Measurements from ENCODE around the gene PHEX. TPM values are rescaled to one million over a fixed set of nuclear protein-coding genes. Genes with fewer than 3 reads are reported as not detected.

PHEX gene
- total RNA-seq, 1 experiment from 2014 or later: 0.16 TPM

DNA sequence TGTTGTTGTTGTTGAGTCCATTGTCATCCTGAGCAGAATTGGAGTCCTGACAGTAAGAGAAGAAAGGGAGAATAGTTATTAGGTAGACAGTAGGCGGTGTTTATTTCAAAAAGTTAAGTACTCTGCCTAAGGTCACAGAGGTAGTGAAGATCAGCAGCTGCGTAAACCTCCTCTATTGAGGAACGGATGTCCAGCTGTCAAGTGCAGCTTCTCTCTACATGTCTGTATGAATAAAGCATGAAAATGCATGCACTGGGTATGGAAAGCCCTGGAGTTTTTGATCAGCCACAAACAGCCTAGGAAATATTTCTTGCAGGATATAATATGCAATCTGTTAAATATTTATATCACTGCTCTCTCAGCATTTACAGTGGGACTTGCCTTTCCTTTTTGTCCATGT is 131.2 kb downstream of the PHEX start:
- no peak for DNase-seq (ENCODE audit: low read depth in 1 of 2, low spot score in 2 of 2)
- Histone ChIP-seq H3K4me1 (replicated peaks) (no peaks in the 10 kb centered on the region), H3K27me3 (replicated peaks) (no peaks in the 10 kb centered on the region), H3K27ac (no peak overlapping the region), H3K36me3 (no peaks in the 10 kb centered on the region), H3K9me3 (replicated peaks) (no peaks in the 10 kb centered on the region), H3K4me3 (no peak overlapping the region)

DNA sequence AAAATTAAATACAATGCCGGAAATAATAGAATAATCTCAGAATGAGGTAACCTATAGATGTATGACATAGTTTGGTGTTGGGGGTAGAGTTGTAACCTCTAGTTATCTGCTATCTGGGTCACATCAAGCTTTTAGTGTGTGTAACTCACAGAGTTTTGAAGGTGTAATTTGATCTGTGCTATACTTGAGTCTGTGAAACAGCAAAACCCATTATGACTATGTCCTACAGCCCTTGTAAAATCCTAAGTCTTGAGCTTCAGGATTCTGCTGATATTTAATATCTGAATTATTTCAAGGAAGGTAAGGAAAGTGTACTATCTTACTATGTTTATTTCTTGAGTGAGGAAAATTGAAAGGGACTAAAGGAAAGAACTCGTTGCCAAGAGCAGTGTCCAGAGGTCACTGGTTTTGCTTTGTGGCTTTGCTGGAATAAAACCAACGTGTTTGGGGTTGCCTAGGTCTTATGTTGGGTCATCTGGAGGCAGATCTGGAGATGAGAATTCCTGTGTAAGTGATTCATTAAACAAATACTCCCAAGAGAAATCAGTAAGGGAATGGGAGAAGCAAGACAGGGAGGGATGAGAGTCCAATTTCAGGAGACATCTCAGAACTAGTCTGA is 132.8 kb downstream of the PHEX start:
- Histone ChIP-seq H3K4me1 (replicated peaks) (no peaks in the 10 kb centered on the region), H3K4me3 (no peak overlapping the region), H3K27ac (no peak overlapping the region), H3K36me3 (no peaks in the 10 kb centered on the region), H3K9me3 (replicated peaks) (no peaks in the 10 kb centered on the region), H3K27me3 (replicated peaks) (no peaks in the 10 kb centered on the region)
- DNase-seq (ENCODE audit: low read depth in 1 of 2, low spot score in 2 of 2): no peak

DNA sequence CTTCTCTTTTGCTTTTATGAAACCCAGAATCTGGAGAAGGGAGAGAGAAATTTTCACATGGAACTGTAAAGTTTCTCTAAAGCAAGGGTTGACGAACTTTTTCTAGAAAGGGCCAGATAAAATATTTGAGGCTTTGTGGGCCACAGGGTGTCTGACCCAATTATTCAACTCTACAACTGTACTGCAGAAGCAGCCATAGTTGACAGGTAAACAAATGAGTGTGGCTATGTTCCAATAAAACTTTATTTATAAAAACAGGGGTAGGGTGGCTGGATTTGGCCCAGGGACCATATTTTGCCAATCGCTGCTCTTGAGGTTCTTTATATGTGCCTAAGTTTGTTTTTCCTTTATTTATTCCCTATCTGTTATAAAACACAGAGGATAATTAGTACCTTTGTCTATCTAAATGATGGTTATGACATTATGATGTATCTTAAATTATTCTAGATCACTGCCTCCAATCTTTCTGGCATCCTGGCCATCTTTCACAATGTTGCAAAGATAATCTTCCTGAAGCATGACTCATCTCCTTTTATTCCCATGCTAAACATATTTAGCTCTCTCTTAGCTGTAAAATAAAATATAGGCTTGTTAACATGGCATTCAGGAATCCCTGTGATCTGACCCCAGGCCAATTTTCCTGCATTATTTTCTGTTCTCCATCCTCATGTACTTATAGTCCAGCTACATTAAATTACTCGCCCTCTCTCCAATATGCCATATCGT is 133.8 kb downstream of the PHEX start:
- DNase-seq (ENCODE audit: low read depth in 1 of 2, low spot score in 2 of 2): no peak
- no peaks in the 10 kb centered on the region for H3K27me3 ChIP-seq (replicated peaks)
- H3K36me3 ChIP-seq: no peaks in the 10 kb centered on the region
- no peaks in the 10 kb centered on the region for H3K9me3 ChIP-seq (replicated peaks)
- H3K27ac ChIP-seq: no peak overlapping the region
- H3K4me3 ChIP-seq: no peak overlapping the region
- no peaks in the 10 kb centered on the region for H3K4me1 ChIP-seq (replicated peaks)

DNA sequence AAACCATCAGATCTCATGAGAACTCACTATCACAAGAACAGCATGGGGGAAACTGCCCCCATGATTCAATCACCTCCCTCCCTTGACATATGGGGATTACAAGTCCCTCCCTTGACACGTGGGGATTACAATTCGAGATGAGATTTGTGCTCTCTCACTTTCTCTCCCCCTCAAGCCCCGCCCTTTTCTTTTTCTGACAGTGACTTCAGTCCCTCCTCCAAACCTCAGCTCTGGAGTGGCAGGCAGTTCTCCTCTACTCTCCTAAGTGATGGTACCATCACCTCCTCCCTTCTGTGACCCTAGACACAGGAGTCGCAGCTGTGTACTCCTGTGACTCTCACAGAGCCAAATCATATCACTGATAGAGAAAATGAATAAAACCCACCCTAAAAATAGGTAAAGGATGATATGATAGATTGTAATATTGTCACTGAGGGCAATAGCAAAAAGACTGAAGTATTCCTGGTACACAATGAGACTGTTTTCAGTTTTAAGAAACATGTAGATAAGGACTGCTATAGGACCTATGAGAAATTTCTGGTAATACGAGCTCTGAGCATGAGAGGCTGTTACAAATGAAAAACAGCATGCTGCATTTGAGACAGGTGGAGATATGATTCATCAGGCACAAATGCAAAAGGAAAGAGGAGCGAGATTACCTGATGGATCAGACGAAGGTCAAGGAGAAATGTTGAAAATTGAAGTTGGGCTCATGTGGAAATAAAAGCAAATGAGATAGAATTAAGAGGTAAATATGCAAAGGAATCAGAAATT is 139.3 kb downstream of the PHEX start:
- Histone ChIP-seq H3K36me3 (no peaks in the 10 kb centered on the region), H3K4me3 (no peak overlapping the region), H3K9me3 (replicated peaks) (no peaks in the 10 kb centered on the region), H3K27ac (no peak overlapping the region), H3K27me3 (replicated peaks) (no peaks in the 10 kb centered on the region), H3K4me1 (replicated peaks) (no peaks in the 10 kb centered on the region)
- no peak for DNase-seq (ENCODE audit: low read depth in 1 of 2, low spot score in 2 of 2)

DNA sequence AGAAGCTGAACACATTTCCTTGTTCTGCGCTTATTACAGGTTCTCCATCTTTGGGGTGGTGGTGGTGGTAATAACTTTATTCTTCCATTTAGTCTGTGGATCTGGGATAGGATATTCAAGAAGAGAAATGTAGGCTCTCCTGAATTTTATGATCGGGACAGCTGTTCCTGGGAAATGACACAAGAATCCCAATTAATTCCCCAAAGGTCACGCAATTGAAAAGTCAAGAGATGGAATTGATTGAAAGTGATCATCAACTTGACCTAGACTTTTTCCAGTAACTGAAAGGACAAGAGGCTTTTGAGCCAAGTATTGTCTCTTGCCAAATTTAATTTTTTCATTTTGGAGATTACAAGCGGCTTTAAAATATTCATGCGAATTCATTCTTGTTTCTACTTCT is 141.8 kb downstream of the PHEX start:
- no peak for DNase-seq (ENCODE audit: low read depth in 1 of 2, low spot score in 2 of 2)
- Histone ChIP-seq H3K27me3 (replicated peaks) (no peaks in the 10 kb centered on the region), H3K27ac (no peak overlapping the region), H3K36me3 (no peaks in the 10 kb centered on the region), H3K9me3 (replicated peaks) (no peaks in the 10 kb centered on the region), H3K4me1 (replicated peaks) (no peaks in the 10 kb centered on the region), H3K4me3 (no peak overlapping the region)

DNA sequence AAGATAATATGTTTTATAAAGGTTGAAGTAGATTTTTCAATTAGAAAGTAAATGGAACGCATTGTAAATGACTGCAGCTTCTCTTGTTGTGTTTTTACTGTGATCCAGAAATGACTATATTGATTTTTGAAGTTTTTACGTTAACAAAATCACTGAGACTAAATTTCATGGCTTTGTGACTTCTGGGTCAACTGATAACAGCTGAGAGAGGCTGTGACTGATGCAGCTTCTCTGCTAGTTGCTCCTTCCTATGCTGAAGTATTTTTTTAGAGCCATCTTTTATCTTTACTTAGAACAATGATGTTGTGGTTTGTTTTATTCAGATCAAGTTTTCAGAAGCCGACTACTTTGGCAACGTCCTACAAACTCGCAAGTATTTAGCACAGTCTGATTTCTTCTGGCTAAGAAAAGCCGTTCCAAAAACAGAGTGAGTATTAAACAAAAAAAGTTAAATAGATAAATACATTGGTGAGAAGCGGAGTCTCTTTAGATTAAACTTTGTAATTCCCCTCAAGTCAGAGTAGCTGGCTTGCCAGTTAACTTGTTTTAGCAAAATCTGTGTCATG is 145.9 kb downstream of the PHEX start:
- Histone ChIP-seq H3K4me3 (no peak overlapping the region), H3K4me1 (replicated peaks) (no peaks in the 10 kb centered on the region), H3K27me3 (replicated peaks) (no peaks in the 10 kb centered on the region), H3K9me3 (replicated peaks) (no peaks in the 10 kb centered on the region), H3K27ac (no peak overlapping the region), H3K36me3 (no peaks in the 10 kb centered on the region)
- no peak for DNase-seq (ENCODE audit: low read depth in 1 of 2, low spot score in 2 of 2)

DNA sequence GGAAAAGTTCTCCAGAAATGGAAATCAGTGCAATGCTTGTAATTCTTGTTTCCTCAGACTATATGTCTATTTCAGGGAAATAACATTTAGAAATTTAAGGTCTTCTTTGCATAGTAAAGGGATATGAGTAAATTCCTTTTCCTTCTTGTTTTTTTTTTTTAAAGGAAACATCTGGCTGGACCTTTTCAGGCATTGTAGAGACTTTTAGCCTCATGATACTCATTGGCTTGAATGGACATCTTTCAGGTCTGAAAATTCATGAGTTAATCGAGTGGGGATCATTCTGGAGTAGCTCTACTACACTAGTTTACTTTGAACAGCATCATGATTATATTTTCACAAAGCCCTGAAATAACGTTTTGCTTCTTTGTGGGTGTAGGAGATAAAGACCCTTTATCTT is 152.0 kb downstream of the PHEX start:
- no peak overlapping the region for H3K4me3 ChIP-seq
- H3K36me3 ChIP-seq: no peaks in the 10 kb centered on the region
- H3K27ac ChIP-seq: no peak overlapping the region
- H3K27me3 ChIP-seq (replicated peaks): no peaks in the 10 kb centered on the region
- no peaks in the 10 kb centered on the region for H3K9me3 ChIP-seq (replicated peaks)
- no peaks in the 10 kb centered on the region for H3K4me1 ChIP-seq (replicated peaks)
- DNase-seq (ENCODE audit: low read depth in 1 of 2, low spot score in 2 of 2): no peak

DNA sequence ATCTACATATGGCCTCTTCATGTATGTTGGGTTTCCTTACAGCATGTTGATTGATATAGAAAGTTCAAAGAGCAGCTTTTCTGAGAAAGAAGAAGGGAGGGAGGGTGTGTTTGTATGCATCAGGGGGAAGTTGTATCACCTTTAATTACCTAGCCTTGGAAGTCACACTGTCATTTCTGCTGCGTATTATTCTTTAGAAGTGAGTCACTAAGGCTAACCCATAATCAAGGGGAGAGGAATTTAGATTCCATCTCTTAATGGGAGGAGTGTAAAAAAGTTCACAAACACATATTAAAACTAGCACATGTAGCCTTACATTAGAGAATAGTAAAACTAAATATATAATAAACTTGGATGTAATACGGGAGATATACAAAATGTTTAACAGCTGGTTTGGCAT is 154.0 kb downstream of the PHEX start:
- Histone ChIP-seq H3K27ac (no peak overlapping the region), H3K9me3 (replicated peaks) (no peaks in the 10 kb centered on the region), H3K27me3 (replicated peaks) (no peaks in the 10 kb centered on the region), H3K4me1 (replicated peaks) (no peaks in the 10 kb centered on the region), H3K36me3 (no peaks in the 10 kb centered on the region), H3K4me3 (no peak overlapping the region)
- DNase-seq (ENCODE audit: low read depth in 1 of 2, low spot score in 2 of 2): no peak

DNA sequence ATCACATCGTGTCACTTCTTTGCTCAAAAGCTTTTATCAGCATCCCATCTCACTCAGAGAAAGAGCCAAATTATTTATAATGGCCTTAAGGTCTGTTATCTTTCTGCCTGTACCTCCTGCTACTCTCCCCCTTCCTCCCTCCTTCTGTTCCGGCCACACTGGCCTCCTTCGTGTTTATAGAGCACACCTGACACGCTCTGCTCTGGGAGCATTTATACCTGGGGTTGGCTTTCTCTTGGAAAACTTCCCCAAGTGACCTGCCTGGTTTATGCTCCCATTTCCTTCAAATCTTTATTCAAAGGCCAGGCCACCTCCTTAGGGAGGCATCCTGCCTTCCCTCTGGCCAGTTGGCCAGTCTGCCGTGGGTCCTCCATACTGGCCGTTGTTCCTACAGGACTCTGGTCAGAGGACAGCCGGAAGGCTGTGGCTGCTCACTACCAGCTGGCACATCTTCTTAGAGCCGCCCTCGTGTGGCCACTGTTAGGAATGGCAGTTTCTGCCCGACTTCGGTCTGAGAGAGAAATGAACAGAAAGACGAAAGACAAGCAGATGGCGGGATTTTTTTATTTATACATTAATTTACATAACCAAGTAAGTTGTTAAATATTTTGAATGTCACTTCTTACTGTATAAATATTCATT is 160.4 kb downstream of the PHEX start:
- Histone ChIP-seq H3K9me3 (replicated peaks) (no peaks in the 10 kb centered on the region), H3K27ac (no peak overlapping the region), H3K36me3 (no peaks in the 10 kb centered on the region), H3K27me3 (replicated peaks) (no peaks in the 10 kb centered on the region), H3K4me3 (no peak overlapping the region), H3K4me1 (replicated peaks) (no peaks in the 10 kb centered on the region)
- peak; percentile 43 to 52 for DNase-seq (ENCODE audit: low read depth in 1 of 2, low spot score in 2 of 2)

DNA sequence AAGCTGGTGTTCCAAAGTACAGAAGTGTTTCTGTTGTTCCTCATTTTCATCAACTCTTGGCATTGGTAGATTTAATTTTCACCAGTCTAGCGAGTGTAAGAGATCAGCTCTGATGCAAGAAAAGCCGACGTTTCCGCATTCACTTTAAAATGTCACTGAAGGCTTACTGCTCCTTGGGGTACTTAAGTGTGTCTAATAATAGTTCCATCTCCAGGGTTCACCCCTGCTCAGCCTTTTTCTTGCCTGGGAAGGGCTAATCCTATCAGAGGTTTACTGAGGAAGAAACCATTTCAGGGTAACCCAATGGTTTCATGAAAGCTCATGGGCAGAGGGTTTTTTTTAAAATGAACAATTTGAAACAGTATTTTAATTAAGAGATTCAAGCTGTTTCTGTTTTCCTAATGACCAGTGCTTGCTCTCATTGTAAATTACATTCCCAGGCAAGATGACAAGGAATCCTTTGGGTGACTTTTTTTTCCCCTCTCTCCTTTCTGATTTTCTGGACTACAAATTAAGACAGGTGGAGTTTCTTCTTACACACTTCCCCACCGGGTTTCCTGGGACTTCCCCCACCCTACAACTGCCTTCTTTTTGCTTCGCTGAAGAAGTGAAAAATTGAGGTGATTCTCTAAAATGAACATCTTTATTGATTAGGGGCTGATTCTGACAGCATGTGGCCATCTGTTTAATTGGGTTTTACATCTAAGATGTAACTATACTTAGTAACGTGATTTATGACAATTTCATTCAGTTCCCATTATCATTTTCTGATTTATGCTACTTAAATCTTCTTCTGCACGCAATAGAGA is 161.9 kb downstream of the PHEX start:
- no peaks in the 10 kb centered on the region for H3K27me3 ChIP-seq (replicated peaks)

DNA sequence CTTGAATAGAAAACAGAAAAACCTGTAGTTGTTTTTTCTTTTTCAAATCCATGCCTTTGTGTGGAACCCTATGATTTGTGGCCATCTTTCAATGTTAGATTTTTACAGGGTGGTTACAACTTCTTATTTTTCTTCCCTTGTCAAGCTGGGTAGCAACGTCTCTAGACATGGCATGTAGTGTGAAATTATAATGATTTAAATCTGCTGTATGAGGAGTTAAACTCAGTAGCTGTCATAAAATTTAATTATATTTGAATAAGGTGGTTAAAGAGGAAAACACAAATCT is 162.5 kb downstream of the PHEX start:
- Histone ChIP-seq H3K27me3 (replicated peaks) (no peaks in the 10 kb centered on the region), H3K36me3 (no peaks in the 10 kb centered on the region), H3K4me1 (replicated peaks) (no peaks in the 10 kb centered on the region), H3K4me3 (no peak overlapping the region), H3K27ac (no peak overlapping the region), H3K9me3 (replicated peaks) (no peaks in the 10 kb centered on the region)
- no peak for DNase-seq (ENCODE audit: low read depth in 1 of 2, low spot score in 2 of 2)

More for the DNA sequence above, 161.9 kb downstream of the PHEX start:
- no peak for DNase-seq (ENCODE audit: low read depth in 1 of 2, low spot score in 2 of 2)
- no peaks in the 10 kb centered on the region for H3K9me3 ChIP-seq (replicated peaks)
- H3K4me3 ChIP-seq: no peak overlapping the region
- H3K4me1 ChIP-seq (replicated peaks): no peaks in the 10 kb centered on the region
- no peak overlapping the region for H3K27ac ChIP-seq
- no peaks in the 10 kb centered on the region for H3K36me3 ChIP-seq

DNA sequence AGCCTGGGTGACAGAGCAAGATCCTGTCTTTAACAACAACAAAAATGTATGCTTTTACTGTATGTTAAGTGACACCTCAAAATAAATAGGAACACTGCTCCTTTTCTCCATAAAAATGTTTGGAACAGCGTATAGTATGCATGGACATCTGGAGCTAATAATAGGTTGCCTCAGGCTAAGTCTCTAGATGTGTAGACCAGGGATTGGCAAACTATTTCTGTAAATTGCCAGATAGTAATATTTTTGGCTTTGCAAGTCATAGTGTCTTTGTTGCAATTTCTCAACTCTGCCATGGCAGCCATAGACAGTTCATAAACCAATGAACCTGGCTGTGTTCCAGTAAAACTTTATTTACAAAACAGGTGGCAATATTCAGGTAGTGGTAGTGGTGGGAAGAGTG is 164.0 kb downstream of the PHEX start:
- Histone ChIP-seq H3K27me3 (replicated peaks) (no peaks in the 10 kb centered on the region), H3K9me3 (replicated peaks) (no peaks in the 10 kb centered on the region), H3K4me1 (replicated peaks) (no peaks in the 10 kb centered on the region), H3K4me3 (no peak overlapping the region), H3K27ac (no peak overlapping the region), H3K36me3 (no peaks in the 10 kb centered on the region)
- DNase-seq (ENCODE audit: low read depth in 1 of 2, low spot score in 2 of 2): no peak

DNA sequence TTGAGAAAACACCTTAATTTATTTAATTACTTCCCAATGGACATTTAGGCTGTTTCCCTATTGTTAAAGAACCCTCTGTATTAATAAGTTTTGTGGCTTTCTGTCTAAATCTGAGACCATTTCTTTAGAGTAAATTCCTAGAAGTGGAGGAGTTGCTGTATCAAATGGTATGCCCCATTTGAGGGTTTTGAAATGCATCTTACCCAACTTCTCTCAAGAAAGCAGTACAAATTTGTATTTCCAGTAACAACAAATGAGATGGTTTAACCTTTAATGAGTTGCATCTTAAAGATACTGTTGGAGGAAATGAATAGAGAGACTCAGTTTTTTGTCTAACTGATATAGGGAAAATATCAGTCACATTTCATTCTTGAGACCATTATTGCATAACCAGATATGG is 170.1 kb downstream of the PHEX start:
- Histone ChIP-seq H3K27me3 (replicated peaks) (no peaks in the 10 kb centered on the region), H3K27ac (no peak overlapping the region), H3K4me3 (no peak overlapping the region), H3K36me3 (no peaks in the 10 kb centered on the region), H3K4me1 (replicated peaks) (no peaks in the 10 kb centered on the region), H3K9me3 (replicated peaks) (no peaks in the 10 kb centered on the region)
- no peak for DNase-seq (ENCODE audit: low read depth in 1 of 2, low spot score in 2 of 2)
